NOMO-1 treated with dmso at 0.1 percent for 144 hours (cell line): ENCODE measurements around the gene PNPLA7.

ENCODE experiments used
- DNase-seq: peaks from one replicate; lab custom pipeline; 2025; ENCODE audit not compliant: unreplicated experiment; lab: John Stamatoyannopoulos, UW

Gene PNPLA7

GRCh38 chr9:137497921-137498719 is 52.1 kb downstream of the PNPLA7 start:
- no peak for DNase-seq

- no peak for DNase-seq
Observed at GRCh38 chr9:137496601-137497375, 53.4 kb downstream of the PNPLA7 start.

GRCh38 chr9:137494550-137495351 is 55.5 kb downstream of the PNPLA7 start:
- no peak for DNase-seq

- DNase-seq: peak; percentile 89
Observed at GRCh38 chr9:137494104-137494544, 56.1 kb downstream of the PNPLA7 start.

- DNase-seq: no peak
Observed at GRCh38 chr9:137493364-137494103, 56.7 kb downstream of the PNPLA7 start.

GRCh38 chr9:137492464-137493363 is 57.5 kb downstream of the PNPLA7 start:
- no peak for DNase-seq

GRCh38 chr9:137491735-137492432 is 58.3 kb downstream of the PNPLA7 start:
- DNase-seq: no peak

GRCh38 chr9:137490532-137491186 is 59.5 kb downstream of the PNPLA7 start:
- no peak for DNase-seq

GRCh38 chr9:137488906-137489305 is 61.3 kb downstream of the PNPLA7 start:
- no peak for DNase-seq

- DNase-seq: no peak
Observed at GRCh38 chr9:137488327-137488653, 61.9 kb downstream of the PNPLA7 start.

- DNase-seq: no peak
Observed at GRCh38 chr9:137487454-137488326, 62.5 kb downstream of the PNPLA7 start.

GRCh38 chr9:137486545-137487453 is 63.4 kb downstream of the PNPLA7 start:
- no peak for DNase-seq

GRCh38 chr9:137486141-137486490 is 64.1 kb downstream of the PNPLA7 start:
- DNase-seq: no peak

- DNase-seq: no peak
Observed at GRCh38 chr9:137485343-137486140, 64.7 kb downstream of the PNPLA7 start.

- no peak for DNase-seq
Observed at GRCh38 chr9:137484551-137485315, 65.5 kb downstream of the PNPLA7 start.
